ENCODE measurements around the gene CECR2.

- no peak for TF ChIP-seq POLR2A (IDR thresholded peaks at IDR 0.05)
- no peak for TF ChIP-seq POLR2AphosphoS5 (IDR thresholded peaks at IDR 0.05)
Measured at GRCh38 chr22:17586831-17587440, 217.7 kb downstream of the CECR2 start.

All from breast epithelium (tissue), 3 donors.